Tibial artery (tissue), 4 donors: ENCODE measurements around the gene TMEM63C.

Source experiments
- DNase-seq, 2 donors: peaks; one replicate each; pipeline ENCODE4 v3.0.0-alpha.2; 2019
- H3K27ac ChIP-seq, 2 donors: fragments of 200-600 bp; sonication (generic) in 1 of 2; 1 replicate in 1 of 2; 2 replicates in 1 of 2; pipeline ENCODE4 v1.5.1; 2018 to 2019; ENCODE audit warnings: mild to moderate bottlenecking in 1 of 2
- H3K27me3 ChIP-seq, 2 donors: fragments of 200-600 bp; sonication (generic) in 1 of 2; one replicate each; pipeline versions ENCODE4 v1.5.1 to v1.6.0; 2016 to 2019
- H3K36me3 ChIP-seq, 3 donors: fragments of 200-600 bp; sonication (generic) in 2 of 3; one replicate each; pipeline ENCODE4 v1.5.1; 2016 to 2019; ENCODE audit warnings: mild to moderate bottlenecking in 2 of 3
- H3K4me1 ChIP-seq, 4 donors: fragments of 200-600 bp; sonication (generic) in 2 of 4; 1 replicate in 3 of 4; 2 replicates in 1 of 4; pipeline ENCODE4 v1.5.1; 2016 to 2019
- H3K4me3 ChIP-seq, 2 donors: fragments of 200-600 bp; sonication (generic) in 1 of 2; 1 replicate in 1 of 2; 2 replicates in 1 of 2; pipeline ENCODE4 v1.5.1; 2018 to 2019; ENCODE audit warnings: mild to moderate bottlenecking in 2 of 2
- H3K9me3 ChIP-seq, 3 donors: fragments of 200-600 bp; sonication (generic) in 1 of 3; one replicate each; pipeline ENCODE4 v1.5.1; 2016 to 2019
- intact Hi-C: fragments of 100-400 bp; cut with DNase I; formaldehyde crosslinking; loops from one replicate; pipeline ENCODE4 v1.15.0; 2023; ENCODE audit warnings: low total_unique reads
- TF ChIP-seq, protein P1 (sequence below), 2 experiments: fragments of 200-600 bp in 1 of 2; fragments of 450-650 bp in 1 of 2; IDR thresholded peaks; one replicate each; pipeline ENCODE4 v1.5.1; 2017 to 2019; ENCODE audit warnings: antibody characterized with exemption in 2 of 2, mild to moderate bottlenecking in 1 of 2, moderate library complexity in 1 of 2

Gene TMEM63C

GRCh38 chr14:77243853-77244252 lies 62.3 kb downstream of the TMEM63C start:
- Histone ChIP-seq H3K4me3 (no peak overlapping the region), H3K27me3 (no peaks in the 10 kb centered on the region), H3K4me1 (no peaks in the 10 kb centered on the region), H3K9me3 (no peaks in the 10 kb centered on the region), H3K27ac (no peak overlapping the region), H3K36me3 (no peaks in the 10 kb centered on the region)
- DNase-seq, result no peak
- intact Hi-C loops, result no loop called here
- TF ChIP-seq, protein P1, sequence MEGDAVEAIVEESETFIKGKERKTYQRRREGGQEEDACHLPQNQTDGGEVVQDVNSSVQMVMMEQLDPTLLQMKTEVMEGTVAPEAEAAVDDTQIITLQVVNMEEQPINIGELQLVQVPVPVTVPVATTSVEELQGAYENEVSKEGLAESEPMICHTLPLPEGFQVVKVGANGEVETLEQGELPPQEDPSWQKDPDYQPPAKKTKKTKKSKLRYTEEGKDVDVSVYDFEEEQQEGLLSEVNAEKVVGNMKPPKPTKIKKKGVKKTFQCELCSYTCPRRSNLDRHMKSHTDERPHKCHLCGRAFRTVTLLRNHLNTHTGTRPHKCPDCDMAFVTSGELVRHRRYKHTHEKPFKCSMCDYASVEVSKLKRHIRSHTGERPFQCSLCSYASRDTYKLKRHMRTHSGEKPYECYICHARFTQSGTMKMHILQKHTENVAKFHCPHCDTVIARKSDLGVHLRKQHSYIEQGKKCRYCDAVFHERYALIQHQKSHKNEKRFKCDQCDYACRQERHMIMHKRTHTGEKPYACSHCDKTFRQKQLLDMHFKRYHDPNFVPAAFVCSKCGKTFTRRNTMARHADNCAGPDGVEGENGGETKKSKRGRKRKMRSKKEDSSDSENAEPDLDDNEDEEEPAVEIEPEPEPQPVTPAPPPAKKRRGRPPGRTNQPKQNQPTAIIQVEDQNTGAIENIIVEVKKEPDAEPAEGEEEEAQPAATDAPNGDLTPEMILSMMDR (IDR thresholded peaks at IDR 0.05), result no peak

DNA sequence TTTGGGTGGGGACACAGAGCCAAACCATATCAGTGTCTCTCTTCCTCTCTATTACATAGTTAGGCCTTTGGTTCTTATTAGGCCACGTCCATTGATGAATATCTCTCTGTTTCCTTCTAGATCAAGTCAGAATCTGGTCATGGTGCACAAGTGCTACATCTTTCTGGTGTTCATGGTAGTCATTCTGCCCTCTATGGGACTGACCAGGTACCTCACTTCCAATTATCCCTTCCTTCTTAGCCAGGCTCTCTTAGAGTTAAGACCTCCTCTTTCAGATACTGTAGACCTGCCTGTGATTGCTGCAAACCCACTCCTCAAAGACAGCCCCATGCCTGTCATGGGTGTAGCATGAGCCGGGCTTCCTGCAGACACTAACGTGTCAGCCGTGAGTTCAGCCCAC lies 64.2 kb downstream of the TMEM63C start:
- Histone ChIP-seq H3K4me1 (no peaks in the 10 kb centered on the region), H3K27ac (no peak overlapping the region), H3K36me3 (no peaks in the 10 kb centered on the region), H3K9me3 (no peaks in the 10 kb centered on the region), H3K27me3 (no peaks in the 10 kb centered on the region), H3K4me3 (no peak overlapping the region)
- TF ChIP-seq, protein P1 (IDR thresholded peaks at IDR 0.05), result no peak
- no peak for DNase-seq
- intact Hi-C loops, result no loop called here

DNA sequence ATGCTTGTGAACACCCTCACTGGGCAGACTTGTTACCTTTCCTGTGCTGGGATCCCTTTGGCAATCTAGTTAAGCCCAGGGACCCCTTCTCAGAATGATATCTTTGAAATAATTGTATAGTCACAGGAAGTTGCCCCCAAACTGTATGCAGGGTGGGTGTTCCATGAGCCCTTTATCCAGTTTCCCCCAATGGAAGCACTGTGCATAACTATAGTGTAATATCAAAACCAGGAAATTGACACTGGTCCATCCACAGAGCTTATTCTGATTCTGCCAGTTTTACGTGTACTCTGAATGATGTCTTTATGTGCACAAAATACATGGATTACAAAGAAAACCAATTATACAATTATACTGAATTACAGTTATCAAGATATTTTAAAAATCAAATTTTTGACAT lies 65.2 kb downstream of the TMEM63C start:
- no peak for DNase-seq
- TF ChIP-seq, protein P1 (IDR thresholded peaks at IDR 0.05), result no peak
- Histone ChIP-seq H3K4me3 (no peak overlapping the region), H3K36me3 (no peaks in the 10 kb centered on the region), H3K27me3 (no peaks in the 10 kb centered on the region), H3K9me3 (no peaks in the 10 kb centered on the region), H3K4me1 (no peaks in the 10 kb centered on the region), H3K27ac (no peak overlapping the region)
- intact Hi-C loops, result no loop called here

- H3K9me3 ChIP-seq, result no peaks in the 10 kb centered on the region
- H3K4me3 ChIP-seq, result no peak overlapping the region
- H3K27me3 ChIP-seq, result no peaks in the 10 kb centered on the region
- no peaks in the 10 kb centered on the region for H3K36me3 ChIP-seq
- DNase-seq, result no peak
- no peak overlapping the region for H3K27ac ChIP-seq
- intact Hi-C loops, result no loop called here
- no peaks in the 10 kb centered on the region for H3K4me1 ChIP-seq
- TF ChIP-seq, protein P1 (IDR thresholded peaks at IDR 0.05), result no peak
Measured at GRCh38 chr14:77248666-77249065, 67.1 kb downstream of the TMEM63C start.

DNA sequence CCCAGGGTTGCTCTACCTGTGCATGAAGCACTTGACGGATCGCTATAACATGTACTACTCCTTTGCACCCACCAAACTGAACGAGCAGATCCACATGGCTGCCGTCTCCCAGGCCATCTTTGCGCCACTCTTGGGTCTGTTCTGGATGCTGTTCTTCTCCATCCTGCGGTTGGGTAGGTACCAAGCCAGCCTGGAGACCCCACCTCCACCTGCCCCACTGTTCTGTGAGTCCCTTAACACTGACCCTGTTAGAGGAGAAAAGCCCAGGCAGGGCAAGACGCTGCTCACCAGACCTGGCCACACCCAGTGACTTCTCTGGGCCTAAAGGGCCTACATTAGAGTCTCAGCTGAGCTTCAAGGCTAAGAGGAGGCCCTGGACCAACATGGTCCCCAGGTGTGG lies 67.7 kb downstream of the TMEM63C start:
- intact Hi-C loops, result no loop called here
- Histone ChIP-seq H3K27me3 (no peaks in the 10 kb centered on the region), H3K27ac (no peak overlapping the region), H3K36me3 (no peaks in the 10 kb centered on the region), H3K4me1 (no peaks in the 10 kb centered on the region), H3K4me3 (no peak overlapping the region), H3K9me3 (no peaks in the 10 kb centered on the region)
- no peak for DNase-seq
- TF ChIP-seq, protein P1 (IDR thresholded peaks at IDR 0.05), result no peak

GRCh38 chr14:77250927-77251326 lies 69.3 kb downstream of the TMEM63C start:
- DNase-seq, result no peak
- Histone ChIP-seq H3K27me3 (peaks cover 0 to 7% of the 10 kb centered on the region in 2 donors), H3K4me1 (no peaks in the 10 kb centered on the region), H3K4me3 (no peak overlapping the region), H3K27ac (no peak overlapping the region), H3K36me3 (no peaks in the 10 kb centered on the region), H3K9me3 (no peaks in the 10 kb centered on the region)
- intact Hi-C loops, result no loop called here
- TF ChIP-seq, protein P1 (IDR thresholded peaks at IDR 0.05), result no peak
